Progenitor cell of endocrine pancreas (in vitro differentiated cells): Measurements from ENCODE around the gene TMEM258. TPM values are rescaled to one million over a fixed set of nuclear protein-coding genes. Genes with fewer than 3 reads are reported as not detected.

ENCODE experiments used
- DNase-seq: peaks from one replicate; pipeline ENCODE4 v3.0.0; 2021; ENCODE audit warnings: low spot score; ENCODE audit not compliant: unreplicated experiment
- H3K27ac Mint-ChIP-seq: 2 replicates; pipeline ENCODE4 v1.8.0; 2021; ENCODE audit warnings: mild to moderate bottlenecking, moderate library complexity, mixed read lengths
- H3K27me3 Mint-ChIP-seq: 2 replicates; pipeline ENCODE4 v1.8.0; 2021; ENCODE audit warnings: mixed read lengths
- H3K36me3 Mint-ChIP-seq: 2 replicates; pipeline ENCODE4 v1.8.0; 2022; ENCODE audit warnings: mixed read lengths; ENCODE audit not compliant: insufficient read depth
- H3K4me1 Mint-ChIP-seq: 2 replicates; pipeline ENCODE4 v1.8.0; 2021; ENCODE audit warnings: low read depth, mixed read lengths
- H3K4me3 Mint-ChIP-seq: 2 replicates; pipeline ENCODE4 v1.8.0; 2021; ENCODE audit warnings: low read depth, mild to moderate bottlenecking, moderate library complexity, mixed read lengths
- H3K9me3 Mint-ChIP-seq: 2 replicates; pipeline ENCODE4 v1.8.0; 2021; ENCODE audit warnings: low read depth, mixed read lengths
- total RNA-seq: library from RNA; stranded (reverse); gene quantifications from 2 replicates; pipeline ENCODE4 v1.2.1, GENCODE V29; 2021
- TF ChIP-seq, protein P1 (sequence below): fragments of 200-600 bp; sonication (generic); IDR thresholded peaks from one replicate; pipeline ENCODE4 v1.5.0; 2021; ENCODE audit warnings: antibody characterized with exemption, mild to moderate bottlenecking; ENCODE audit not compliant: unreplicated experiment

Gene TMEM258
- total RNA-seq, 1 donor from 2014 or later: 185 TPM

DNA sequence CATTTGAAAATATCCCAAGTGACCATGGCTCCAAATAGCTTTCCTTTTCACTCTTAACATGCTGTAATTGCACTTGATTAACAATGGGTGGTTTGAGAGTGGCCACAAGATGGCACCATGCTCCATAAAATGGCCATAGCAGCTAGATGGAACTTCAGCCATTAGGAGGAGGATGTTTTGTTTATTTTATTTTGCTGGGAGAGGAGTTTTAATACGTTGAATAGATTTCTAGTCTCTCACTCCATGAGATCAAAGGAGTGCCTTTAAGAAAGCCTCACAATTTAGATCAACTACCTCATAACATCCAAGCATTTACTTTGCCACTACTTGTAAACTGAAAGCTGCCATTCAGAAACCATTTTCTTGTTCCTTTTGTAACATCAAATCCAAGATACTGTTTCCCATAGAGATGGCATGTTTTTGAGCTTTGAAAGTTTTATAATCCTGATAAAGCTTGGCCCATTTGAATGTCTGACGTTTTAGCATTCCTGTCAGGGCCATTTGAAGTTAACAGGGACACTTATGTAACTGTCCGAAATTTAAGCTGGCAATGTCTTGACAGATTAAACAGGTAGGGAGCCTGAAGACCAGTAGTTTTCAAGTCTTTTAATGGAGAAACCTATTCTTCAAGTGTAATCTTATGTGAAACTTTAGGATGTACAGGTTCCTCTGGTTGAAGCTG, 5.0 kb upstream of the TMEM258 start:
- TF ChIP-seq, protein P1, sequence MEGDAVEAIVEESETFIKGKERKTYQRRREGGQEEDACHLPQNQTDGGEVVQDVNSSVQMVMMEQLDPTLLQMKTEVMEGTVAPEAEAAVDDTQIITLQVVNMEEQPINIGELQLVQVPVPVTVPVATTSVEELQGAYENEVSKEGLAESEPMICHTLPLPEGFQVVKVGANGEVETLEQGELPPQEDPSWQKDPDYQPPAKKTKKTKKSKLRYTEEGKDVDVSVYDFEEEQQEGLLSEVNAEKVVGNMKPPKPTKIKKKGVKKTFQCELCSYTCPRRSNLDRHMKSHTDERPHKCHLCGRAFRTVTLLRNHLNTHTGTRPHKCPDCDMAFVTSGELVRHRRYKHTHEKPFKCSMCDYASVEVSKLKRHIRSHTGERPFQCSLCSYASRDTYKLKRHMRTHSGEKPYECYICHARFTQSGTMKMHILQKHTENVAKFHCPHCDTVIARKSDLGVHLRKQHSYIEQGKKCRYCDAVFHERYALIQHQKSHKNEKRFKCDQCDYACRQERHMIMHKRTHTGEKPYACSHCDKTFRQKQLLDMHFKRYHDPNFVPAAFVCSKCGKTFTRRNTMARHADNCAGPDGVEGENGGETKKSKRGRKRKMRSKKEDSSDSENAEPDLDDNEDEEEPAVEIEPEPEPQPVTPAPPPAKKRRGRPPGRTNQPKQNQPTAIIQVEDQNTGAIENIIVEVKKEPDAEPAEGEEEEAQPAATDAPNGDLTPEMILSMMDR: peak; percentile 89
- no peak overlapping the region for H3K4me3 Mint-ChIP-seq
- H3K36me3 Mint-ChIP-seq: peaks cover 12% of the 10 kb centered on the region

DNA sequence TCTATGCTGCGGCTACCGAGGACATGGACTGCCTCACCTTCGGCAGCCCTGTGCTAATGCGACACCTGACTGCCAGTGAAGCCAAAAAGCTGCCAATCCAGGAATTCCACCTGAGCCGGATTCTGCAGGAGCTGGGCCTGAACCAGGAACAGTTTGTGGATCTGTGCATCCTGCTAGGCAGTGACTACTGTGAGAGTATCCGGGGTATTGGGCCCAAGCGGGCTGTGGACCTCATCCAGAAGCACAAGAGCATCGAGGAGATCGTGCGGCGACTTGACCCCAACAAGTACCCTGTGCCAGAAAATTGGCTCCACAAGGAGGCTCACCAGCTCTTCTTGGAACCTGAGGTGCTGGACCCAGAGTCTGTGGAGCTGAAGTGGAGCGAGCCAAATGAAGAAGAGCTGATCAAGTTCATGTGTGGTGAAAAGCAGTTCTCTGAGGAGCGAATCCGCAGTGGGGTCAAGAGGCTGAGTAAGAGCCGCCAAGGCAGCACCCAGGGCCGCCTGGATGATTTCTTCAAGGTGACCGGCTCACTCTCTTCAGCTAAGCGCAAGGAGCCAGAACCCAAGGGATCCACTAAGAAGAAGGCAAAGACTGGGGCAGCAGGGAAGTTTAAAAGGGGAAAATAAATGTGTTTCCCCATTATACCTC, 3.6 kb upstream of the TMEM258 start:
- Mint-ChIP-seq H3K27ac (no peak overlapping the region), H3K27me3 (no peaks in the 10 kb centered on the region), H3K36me3 (peaks cover 10% of the 10 kb centered on the region), H3K4me3 (no peak overlapping the region), H3K9me3 (no peaks in the 10 kb centered on the region), H3K4me1 (peaks cover 13% of the 10 kb centered on the region)
- DNase-seq: no peak
- TF ChIP-seq, protein P1: no peak

More for the DNA sequence above, 5.0 kb upstream of the TMEM258 start:
- no peaks in the 10 kb centered on the region for H3K27me3 Mint-ChIP-seq
- no peaks in the 10 kb centered on the region for H3K9me3 Mint-ChIP-seq
- peaks cover 8% of the 10 kb centered on the region for H3K4me1 Mint-ChIP-seq
- peak overlapping the region; percentile 82 for H3K27ac Mint-ChIP-seq
- DNase-seq: no peak

DNA sequence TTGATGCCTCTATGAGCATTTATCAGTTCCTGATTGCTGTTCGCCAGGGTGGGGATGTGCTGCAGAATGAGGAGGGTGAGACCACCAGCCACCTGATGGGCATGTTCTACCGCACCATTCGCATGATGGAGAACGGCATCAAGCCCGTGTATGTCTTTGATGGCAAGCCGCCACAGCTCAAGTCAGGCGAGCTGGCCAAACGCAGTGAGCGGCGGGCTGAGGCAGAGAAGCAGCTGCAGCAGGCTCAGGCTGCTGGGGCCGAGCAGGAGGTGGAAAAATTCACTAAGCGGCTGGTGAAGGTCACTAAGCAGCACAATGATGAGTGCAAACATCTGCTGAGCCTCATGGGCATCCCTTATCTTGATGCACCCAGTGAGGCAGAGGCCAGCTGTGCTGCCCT, 3.1 kb upstream of the TMEM258 start:
- Mint-ChIP-seq H3K4me3 (no peak overlapping the region), H3K27ac (no peak overlapping the region), H3K9me3 (no peaks in the 10 kb centered on the region), H3K27me3 (no peaks in the 10 kb centered on the region), H3K36me3 (peaks cover 8% of the 10 kb centered on the region), H3K4me1 (peaks cover 13% of the 10 kb centered on the region)
- TF ChIP-seq, protein P1: no peak
- DNase-seq: no peak

DNA sequence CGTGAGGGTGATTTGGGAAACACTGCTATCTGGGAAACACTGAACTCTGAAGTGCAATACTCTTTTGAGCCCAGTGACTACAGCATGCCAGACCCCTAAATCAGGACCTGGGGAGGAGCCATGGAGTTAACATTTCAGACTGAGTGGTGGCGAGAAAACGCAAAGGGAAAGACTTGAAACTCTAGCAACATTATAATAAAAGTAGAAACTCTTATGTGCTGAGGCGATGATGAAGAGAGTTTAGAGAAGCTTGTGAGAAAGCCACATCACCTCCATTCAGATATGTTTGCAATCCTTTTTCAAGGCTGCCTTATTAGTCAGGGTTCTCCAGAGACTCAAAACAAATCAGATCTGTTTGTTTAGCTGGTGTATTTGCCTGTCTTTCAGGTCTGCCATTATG, 2.2 kb upstream of the TMEM258 start:
- no peak for DNase-seq
- TF ChIP-seq, protein P1: no peak
- Mint-ChIP-seq H3K4me3 (peak overlapping the region; percentile 42), H3K9me3 (no peaks in the 10 kb centered on the region), H3K27me3 (no peaks in the 10 kb centered on the region), H3K36me3 (peaks cover 8% of the 10 kb centered on the region), H3K27ac (no peak overlapping the region), H3K4me1 (peaks cover 13% of the 10 kb centered on the region)

DNA sequence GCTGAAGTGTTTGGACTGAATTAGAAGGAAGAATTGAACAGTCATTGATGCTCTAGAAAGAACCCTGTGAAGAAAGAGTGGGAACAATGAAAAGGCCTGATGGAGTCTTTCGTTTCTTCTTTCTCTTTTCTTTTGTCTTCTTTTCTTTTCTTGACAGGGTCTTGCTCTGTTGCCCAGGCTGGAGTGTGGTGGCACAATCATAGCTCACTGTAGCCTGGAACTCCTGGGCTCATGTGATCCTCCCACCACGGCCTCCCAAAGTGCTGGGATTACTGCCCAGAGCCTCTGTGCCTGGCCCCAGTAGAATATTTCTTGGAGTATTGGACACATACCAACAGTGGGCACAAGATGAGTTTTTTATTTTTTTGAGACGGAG, 1.4 kb upstream of the TMEM258 start:
- Mint-ChIP-seq H3K27me3 (no peaks in the 10 kb centered on the region), H3K9me3 (no peaks in the 10 kb centered on the region), H3K4me1 (peaks cover 13% of the 10 kb centered on the region), H3K4me3 (peak overlapping the region; percentile 92), H3K36me3 (peaks cover 10% of the 10 kb centered on the region), H3K27ac (peak overlapping the region; percentile 100)
- DNase-seq: no peak
- TF ChIP-seq, protein P1: no peak
